ENCODE measurements around the gene FPR3.

GRCh38 chr19:51830274-51830673, 35.3 kb downstream of the FPR3 start:
- TF ChIP-seq POLR2AphosphoS5 (IDR thresholded peaks at IDR 0.05) = no peak
- TF ChIP-seq CTCF (IDR thresholded peaks at IDR 0.05) = peak in 4 of 6 experiments; percentile 17 to 56 (median 38)
- TF ChIP-seq POLR2A (IDR thresholded peaks at IDR 0.05) = no peak
- no peak for TF ChIP-seq EP300 (IDR thresholded peaks at IDR 0.05)
